Renal pelvis (tissue), 4 donors: ENCODE measurements around the gene B3GNT5. TPM values are rescaled to one million over a fixed set of nuclear protein-coding genes. Genes with fewer than 3 reads are reported as not detected.
"Not testable (repeated sequence)": the region's sequence is repeated elsewhere in the genome, so short reads cannot be mapped to it uniquely, and the experiment has no call there.

ENCODE experiments used
- DNase-seq: peaks from one replicate; pipeline ENCODE4 v3.0.0-alpha.2; 2013
- polyA plus RNA-seq, 3 donors: library from polyadenylated mRNA; unstranded; fragments of 120-200 nt; gene quantifications; one replicate each; pipeline ENCODE4 v1.2.1, GENCODE V29; 2013; ENCODE audit not compliant: insufficient read length in 3 of 3

The B3GNT5 gene
- polyA plus RNA-seq, 3 donors, result 21.4 to 25.2 (median 22.6) TPM

GRCh38 chr3:183224180-183224970, 28.7 kb upstream of the B3GNT5 start:
- DNase-seq, result no peak

DNA sequence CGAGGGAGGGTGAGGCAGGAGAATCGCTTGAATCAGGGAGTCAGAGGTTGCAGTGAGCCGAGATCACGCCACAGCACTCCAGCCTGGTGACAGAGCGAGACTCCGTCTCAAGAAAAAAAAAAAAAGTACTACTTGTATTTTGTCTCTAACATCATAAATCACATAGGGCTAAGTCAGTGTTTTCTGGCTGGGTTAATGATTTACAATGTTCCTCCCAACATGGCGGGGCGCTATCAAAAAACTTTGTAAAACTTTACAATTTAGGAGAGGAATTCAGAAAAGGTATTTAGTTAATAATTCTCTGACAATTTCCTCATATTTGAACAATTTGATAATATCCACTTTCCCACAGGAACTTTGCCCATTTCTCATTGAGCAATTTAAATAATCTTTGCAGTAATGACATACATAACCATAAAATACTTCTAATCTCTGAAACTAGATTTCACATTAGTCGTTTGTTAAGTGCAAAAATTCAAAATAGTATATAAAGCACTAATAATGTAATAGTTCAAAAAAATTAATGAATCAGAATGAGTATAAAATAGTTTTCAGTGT, 26.6 kb upstream of the B3GNT5 start:
- no peak for DNase-seq

- DNase-seq, result no peak
Measured at GRCh38 chr3:183227586-183227985, 25.5 kb upstream of the B3GNT5 start.

DNA sequence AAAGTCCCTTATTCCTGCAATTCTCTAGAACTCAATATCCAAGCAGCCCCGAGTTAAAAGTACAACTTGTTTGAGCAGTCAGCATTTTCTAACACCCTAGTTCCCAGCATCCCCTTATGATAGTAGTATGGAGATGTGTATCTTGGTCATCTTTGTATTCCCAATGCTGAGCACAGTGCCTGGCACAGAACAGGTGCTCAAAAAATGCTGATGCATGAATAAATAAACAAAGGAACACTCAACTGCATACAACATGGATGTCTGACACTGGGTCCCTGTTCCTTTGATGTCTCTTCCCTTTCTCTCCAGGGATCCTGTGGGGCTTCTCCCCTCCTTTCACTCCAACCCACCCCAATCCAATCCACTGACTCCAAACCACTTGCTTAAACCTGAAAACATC, 23.9 kb upstream of the B3GNT5 start:
- DNase-seq, result no peak

DNA sequence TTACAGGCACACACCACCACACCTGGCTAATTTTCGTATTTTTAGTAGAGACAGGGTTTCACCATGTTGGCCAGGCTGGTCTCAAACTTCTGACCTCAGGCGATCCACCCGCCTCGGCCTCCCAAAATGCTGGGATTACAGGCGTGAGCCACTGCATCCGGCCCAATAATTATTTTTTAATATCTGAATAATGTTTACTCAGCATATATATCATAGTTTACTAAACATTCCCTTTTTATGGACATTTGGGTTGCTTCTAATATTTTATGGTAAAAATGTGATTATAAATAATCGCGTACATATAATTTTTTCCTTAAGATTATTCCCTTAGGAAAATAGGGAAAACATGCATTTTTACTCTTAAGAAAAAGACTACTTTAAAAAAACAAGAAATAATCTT, 22.8 kb upstream of the B3GNT5 start:
- DNase-seq, result not testable (repeated sequence)

DNA sequence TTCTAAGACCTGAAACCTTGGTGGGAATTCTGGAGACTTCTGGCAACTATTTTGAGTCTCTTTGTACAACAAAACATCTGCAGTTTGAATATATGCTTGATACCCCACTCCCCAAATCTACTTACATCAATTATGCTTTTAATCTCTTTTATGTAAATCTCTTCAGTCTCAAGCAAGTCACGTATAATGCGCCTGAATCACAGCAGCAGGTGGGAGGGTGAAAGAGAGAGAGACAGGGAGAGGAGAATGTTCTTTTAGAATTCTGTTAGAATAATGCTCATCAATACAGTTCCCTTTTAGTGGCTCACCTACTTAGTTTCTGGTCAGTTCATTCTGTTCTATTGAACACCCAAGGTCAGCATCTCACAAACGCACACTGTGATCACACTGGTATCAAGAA, 22.2 kb upstream of the B3GNT5 start:
- no peak for DNase-seq

GRCh38 chr3:183233966-183234365, 19.1 kb upstream of the B3GNT5 start:
- no peak for DNase-seq

DNA sequence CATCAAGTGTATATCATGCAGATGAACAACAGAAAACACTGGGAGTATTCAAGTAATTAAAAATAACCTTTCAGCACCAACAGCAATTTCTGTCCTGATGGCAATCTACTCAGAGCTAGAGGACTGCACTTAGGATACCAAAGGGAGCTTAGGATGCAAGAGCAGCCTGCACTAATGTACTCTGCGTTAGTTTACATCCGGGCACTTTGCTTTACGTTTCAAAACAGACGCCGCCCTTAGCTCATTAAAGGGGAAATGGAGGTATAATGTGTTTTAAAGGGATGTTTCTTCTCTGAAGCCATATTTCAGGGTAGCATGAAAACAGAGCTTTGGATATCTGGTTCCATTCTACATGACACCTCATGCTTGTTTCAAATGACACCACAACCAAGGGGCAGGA, 14.0 kb upstream of the B3GNT5 start:
- DNase-seq, result no peak

DNA sequence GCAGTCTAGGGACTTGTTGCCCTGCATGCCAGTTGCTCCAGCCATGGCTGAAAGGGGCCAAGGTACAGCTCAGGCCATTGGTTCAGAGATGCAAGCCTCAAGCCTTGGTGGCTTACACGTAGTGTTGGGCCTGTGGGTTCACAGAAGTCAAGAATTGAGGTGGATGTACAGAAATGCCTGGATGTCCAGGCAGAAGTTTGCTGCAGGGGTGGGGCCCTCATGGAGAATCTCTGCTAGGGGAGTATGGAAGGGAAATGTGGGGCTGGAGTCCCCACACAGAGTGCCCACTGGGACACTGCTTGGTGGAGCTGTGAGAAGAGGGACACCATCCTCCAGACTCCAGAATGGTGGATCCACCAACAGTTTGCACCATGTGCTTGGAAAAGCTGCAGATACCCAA, 10.6 kb upstream of the B3GNT5 start:
- no peak for DNase-seq

DNA sequence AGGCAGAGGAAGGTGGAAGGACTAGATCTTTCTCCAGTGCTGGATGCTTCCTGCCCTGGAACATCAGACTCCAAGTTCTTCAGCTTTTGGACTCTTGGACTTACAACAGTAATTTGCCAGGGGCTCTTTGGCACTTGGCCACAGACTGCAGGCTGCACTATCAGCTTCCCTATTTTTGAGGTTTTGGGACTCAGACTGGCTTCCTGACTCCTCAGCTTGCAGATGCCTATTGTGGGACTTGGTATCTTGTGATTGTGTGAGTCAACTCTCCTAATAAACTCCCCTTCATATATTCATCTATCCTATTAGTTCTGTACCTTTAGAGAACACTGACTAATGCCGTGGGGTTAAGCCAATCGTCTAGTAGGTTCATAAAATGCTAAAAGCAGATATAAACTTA, 8.8 kb upstream of the B3GNT5 start:
- DNase-seq, result no peak

DNA sequence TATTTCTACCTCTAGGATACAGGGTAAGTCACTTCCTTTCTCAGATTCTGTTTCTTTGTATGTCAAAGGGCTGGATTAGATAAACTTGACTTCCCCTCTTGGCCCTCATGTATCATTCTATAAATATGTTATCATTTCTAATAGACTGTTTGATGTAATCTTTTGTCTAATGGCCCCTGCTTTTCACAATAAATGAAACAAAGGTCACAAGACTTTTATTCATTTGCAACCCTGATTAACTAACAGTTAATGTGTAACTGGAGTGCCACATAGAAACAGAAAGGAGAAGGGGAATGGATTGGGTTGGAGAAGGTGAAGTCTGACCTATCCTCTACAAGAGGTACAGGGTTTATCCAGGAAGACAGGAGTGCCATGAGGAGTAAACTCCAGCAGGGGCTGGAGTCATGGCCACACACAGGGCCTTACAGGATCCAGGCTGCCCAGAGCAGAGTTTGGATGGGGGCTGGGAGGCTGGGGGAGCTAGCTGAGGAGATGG, 8.0 kb upstream of the B3GNT5 start:
- no peak for DNase-seq

GRCh38 chr3:183247011-183247589, 6.0 kb upstream of the B3GNT5 start:
- DNase-seq, result no peak

DNA sequence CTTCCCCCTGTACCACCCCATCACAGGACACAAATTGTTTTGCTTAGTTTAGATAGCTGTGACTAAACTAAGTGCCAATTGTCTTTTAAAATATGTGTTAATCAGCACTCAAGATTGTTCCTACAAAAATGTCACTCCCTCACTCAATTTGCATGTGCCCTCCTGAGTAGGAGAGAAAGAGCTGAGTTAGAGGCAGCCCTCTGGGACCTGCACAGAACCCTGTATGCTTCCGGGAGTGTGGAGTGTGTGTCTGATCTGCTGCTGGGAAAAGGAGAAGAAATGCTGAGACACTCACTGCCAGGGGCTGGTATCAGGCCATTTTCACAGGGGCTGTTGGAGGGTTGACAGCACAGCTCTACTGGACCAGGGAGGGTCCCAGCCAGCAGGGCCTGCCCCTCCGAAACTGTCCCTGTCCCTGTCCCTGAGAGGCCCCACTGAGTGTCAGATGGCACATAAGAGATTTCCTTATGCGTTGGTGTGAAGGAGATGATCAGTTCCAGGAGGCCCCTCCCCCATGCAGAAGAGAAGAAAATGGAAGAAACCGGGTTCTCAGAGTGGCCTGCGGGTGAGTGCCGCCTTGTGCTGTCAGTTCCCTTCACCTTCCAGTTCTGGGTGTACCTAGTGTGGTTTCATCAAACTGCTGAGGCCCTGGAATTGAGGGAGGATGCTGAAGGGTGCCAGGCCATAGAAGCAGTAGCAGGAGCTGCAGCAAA, 3.9 kb upstream of the B3GNT5 start:
- no peak for DNase-seq

DNA sequence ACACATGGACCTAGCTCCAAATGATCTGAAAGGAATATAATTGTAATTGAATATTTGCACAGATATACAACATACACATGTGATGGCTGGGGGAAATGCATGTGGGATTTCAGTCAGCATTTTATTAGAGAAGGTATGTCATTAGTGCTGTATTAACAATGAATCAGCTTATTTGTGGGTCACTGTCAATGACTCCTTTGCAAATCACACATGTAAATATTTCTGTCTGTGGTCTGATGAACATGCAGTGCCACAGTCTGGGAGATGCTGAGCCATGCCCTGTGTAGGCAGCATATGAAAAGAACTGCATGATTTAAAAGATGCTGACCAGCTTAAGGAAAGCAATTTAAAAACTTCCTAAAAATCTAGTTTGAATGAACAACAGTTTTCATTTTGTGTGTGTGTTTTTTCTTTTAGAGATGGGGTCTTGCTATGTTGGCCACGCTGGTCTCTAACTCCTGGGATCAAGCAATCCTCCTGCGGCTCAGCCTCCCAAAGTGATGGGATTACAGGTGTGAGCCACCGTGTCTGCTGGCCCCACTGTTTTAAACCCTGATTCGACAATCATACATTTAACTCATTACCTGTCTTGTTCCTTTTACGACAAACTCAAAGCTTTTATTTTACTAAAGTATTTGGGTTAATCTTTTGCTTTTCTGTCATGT, 803 bp upstream of the B3GNT5 start:
- DNase-seq, result no peak

- DNase-seq, result peak; percentile 61
Measured at GRCh38 chr3:183253528-183254486, 754 bp downstream of the B3GNT5 start.

DNA sequence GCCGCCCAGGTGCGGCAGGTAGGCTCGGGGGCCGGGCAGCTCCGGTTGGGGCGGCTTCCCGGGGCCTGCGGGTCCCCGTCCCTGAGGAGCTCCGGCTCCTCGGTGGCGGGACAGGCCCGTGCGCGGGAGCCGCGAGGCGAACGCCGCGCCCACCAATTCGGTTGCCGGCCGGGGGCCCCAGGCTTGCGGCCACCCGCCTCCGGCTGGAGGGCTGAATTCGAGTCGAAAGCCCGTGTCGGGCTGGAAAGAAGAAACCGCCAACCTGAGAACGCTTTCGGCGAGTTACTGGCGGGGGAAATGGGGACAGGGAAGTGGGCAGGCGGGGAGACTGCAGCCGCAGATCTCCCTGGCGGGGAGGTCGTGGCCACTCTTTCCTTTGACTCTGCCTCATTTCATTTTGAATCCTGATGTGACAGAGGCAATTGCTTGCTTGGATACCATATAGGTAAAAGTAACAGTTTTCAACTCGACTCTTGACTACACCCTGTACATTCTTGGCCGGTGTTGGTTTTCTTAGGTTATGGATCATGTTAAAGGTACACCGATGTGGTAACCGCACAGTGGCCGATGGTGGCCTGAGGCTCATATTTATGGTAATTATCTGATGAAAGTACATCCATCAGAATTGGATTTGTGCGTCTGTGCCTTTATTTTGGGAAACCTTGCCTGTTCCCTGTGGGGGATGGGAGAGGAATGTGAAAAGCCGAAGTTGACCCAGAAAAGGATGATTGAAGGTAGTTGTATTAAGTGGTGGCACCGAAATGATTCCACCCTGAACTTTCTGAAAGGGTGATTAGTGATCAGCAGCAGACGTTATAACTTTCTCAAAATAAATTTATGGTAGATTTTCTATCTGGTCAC, 1.7 kb downstream of the B3GNT5 start:
- DNase-seq, result peak; percentile 35

GRCh38 chr3:183255348-183255730, 2.3 kb downstream of the B3GNT5 start:
- DNase-seq, result no peak

DNA sequence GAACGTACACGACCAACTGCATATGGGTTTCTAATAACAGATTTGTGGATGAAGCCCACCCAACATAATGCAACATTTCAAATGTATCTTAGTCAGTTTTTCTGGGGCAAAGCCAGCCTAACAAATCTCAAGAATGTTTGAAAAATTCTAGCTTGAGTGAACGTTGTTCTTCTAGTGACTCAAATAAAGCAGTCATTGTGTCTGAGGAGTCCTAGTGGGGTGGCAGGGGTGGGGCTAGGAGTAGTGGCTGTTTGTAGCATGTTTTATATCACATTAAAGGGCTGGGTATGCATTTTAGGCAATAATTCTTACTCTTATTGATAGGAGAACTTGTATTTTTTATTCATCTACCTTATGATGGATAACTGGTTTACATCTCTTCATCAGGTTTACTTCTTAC, 6.0 kb downstream of the B3GNT5 start:
- DNase-seq, result no peak

- no peak for DNase-seq
Measured at GRCh38 chr3:183259621-183260020, 6.6 kb downstream of the B3GNT5 start.
